K562 (cell line): ENCODE measurements around the gene PCDHB3. TPM values are rescaled to one million over a fixed set of nuclear protein-coding genes. Genes with fewer than 3 reads are reported as not detected.

Source experiments
- ATAC-seq: fragments of 200-7000 bp; cut with Tn5 transposase; 3 replicates; pipeline ENCODE4 v1.9.1; 2020; ENCODE audit warnings: moderate library complexity
- BruUV-seq: library from RNA; stranded (reverse); fragments of 400-500 nt; replicated peaks from 2 replicates; lab custom pipeline; 2021; lab: Mats Ljungman, UMichigan
- CTCF ChIA-PET: fragments of 300-600 bp; formaldehyde crosslinking; extraction: SDS; loops from one replicate; lab custom pipeline; 2021; ENCODE audit warnings: low intra/inter-chr PET ratio; lab: Yijun Ruan, JAX
- POLR2A ChIA-PET: fragments of 300-600, 350-650 bp; sonication (Branson Sonifier 250); formaldehyde crosslinking; extraction: SDS; loops from one replicate; lab custom pipeline; 2021; ENCODE audit warnings: antibody characterized with exemption, inconsistent platforms; lab: Yijun Ruan, JAX
- DNase-seq, 4 experiments: peaks; one replicate each; pipeline versions ENCODE4 v3.0.0 to v3.0.0-alpha.2; 2011 to 2018; ENCODE audit warnings: low spot score in 3 of 4, mixed read lengths in 3 of 4; ENCODE audit errors: extremely low read depth in 1 of 4
- FAIRE-seq: peaks from 2 replicates; lab custom pipeline; 2011; peaks lifted over from hg19 to GRCh38; lab: Jason Lieb, UNC
- H2AFZ ChIP-seq: 2 replicates; pipeline ENCODE4 v1.6.0; 2011; ENCODE audit warnings: low read depth, low read length, control low read depth, inconsistent platforms
- H3K27ac ChIP-seq: fragments of 200-600 bp; 3 replicates; pipeline ENCODE4 v1.8.0; 2011; ENCODE audit warnings: low read depth, mild to moderate bottlenecking, control low read depth, inconsistent platforms, low read length, moderate library complexity, mixed read lengths; ENCODE audit errors: extremely low read depth
- H3K27me3 ChIP-seq, 2 experiments: fragments of 300-600 bp in 1 of 2; 2 replicates in 1 of 2; 3 replicates in 1 of 2; pipeline versions ENCODE4 v1.6.0 to v1.8.0; 2011; ENCODE audit warnings: inconsistent platforms in 2 of 2, low read length in 2 of 2, mild to moderate bottlenecking in 1 of 2, mixed read lengths in 1 of 2, moderate library complexity in 1 of 2; ENCODE audit not compliant: control insufficient read depth in 2 of 2, insufficient read depth in 2 of 2
- H3K36me3 ChIP-seq: fragments of 300-600 bp; 3 replicates; pipeline ENCODE4 v1.8.0; 2011; ENCODE audit warnings: mild to moderate bottlenecking, low read length, inconsistent platforms; ENCODE audit not compliant: control insufficient read depth, insufficient read depth
- H3K4me1 ChIP-seq, 2 experiments: fragments of 200-600 bp in 1 of 2; replicated peaks in 1 of 2; 2 replicates in 1 of 2; 3 replicates in 1 of 2; pipeline versions ENCODE4 v1.5.1 to v1.8.0; 2011; ENCODE audit warnings: inconsistent platforms in 2 of 2, low read length in 2 of 2, mild to moderate bottlenecking in 1 of 2, mixed read lengths in 1 of 2, moderate library complexity in 1 of 2; ENCODE audit not compliant: control insufficient read depth in 2 of 2, insufficient read depth in 2 of 2
- H3K4me2 ChIP-seq: 2 replicates; pipeline ENCODE4 v1.6.1; 2011; ENCODE audit warnings: low read length, control low read depth, inconsistent platforms, mixed read lengths; ENCODE audit not compliant: insufficient read depth
- H3K4me3 ChIP-seq: fragments of 200-600 bp; sonication (generic), shearing (Covaris generic); 2 replicates; pipeline ENCODE4 v1.5.1; 2016; ENCODE audit warnings: control low read depth, inconsistent platforms
- H3K79me2 ChIP-seq: fragments of 200-600 bp; 3 replicates; pipeline ENCODE4 v1.8.0; 2011; ENCODE audit warnings: low read length, inconsistent platforms; ENCODE audit not compliant: control insufficient read depth, insufficient read depth
- H3K9ac ChIP-seq, 2 experiments: 2 replicates each; pipeline versions ENCODE4 v1.6.0 to v1.6.1; 2011; ENCODE audit warnings: low read depth in 2 of 2, low read length in 2 of 2, control low read depth in 1 of 2, inconsistent platforms in 1 of 2, mild to moderate bottlenecking in 1 of 2, mixed read lengths in 1 of 2; ENCODE audit not compliant: insufficient read depth in 1 of 2
- H3K9me1 ChIP-seq: one replicate; pipeline ENCODE4 v1.6.0; 2011; ENCODE audit warnings: inconsistent platforms, mild to moderate bottlenecking, low read length, moderate library complexity; ENCODE audit not compliant: control insufficient read depth, insufficient read depth
- H3K9me3 ChIP-seq: replicated peaks from 2 replicates; pipeline ENCODE4 v1.5.1; 2011; ENCODE audit warnings: low read depth, low read length, inconsistent platforms; ENCODE audit not compliant: control insufficient read depth, insufficient read depth
- H4K20me1 ChIP-seq: replicated peaks from 2 replicates; pipeline ENCODE4 v1.6.1; 2011; ENCODE audit warnings: low read length, inconsistent platforms, mixed read lengths; ENCODE audit not compliant: control insufficient read depth, insufficient read depth
- BRCA1 ChIP-seq, 2 experiments: fragments of 450-650 bp in 1 of 2; sonication (generic) in 1 of 2; formaldehyde crosslinking in 1 of 2; IDR thresholded peaks; 2 replicates each; pipeline versions ENCODE4 v1.5.0 to v1.6.1; 2017 to 2020; ENCODE audit warnings: mild to moderate bottlenecking in 1 of 2, missing genetic modification reagents in 1 of 2
- BRD9 ChIP-seq: fragments of 450-650 bp; IDR thresholded peaks from 2 replicates; pipeline ENCODE4 v1.6.1; 2018; ENCODE audit warnings: low read depth; ENCODE audit not compliant: partially characterized antibody
- CTCF ChIP-seq, 3 experiments: IDR thresholded peaks in 2 of 3; conservative IDR thresholded peaks in 1 of 3; 2 replicates each; pipeline ENCODE4 v1.5.1; 2011 to 2012; ENCODE audit warnings: low read length in 3 of 3, mild to moderate bottlenecking in 3 of 3, control low read depth in 2 of 3, improper control_type of control experiment in 1 of 3, inconsistent platforms in 1 of 3, low read depth in 1 of 3, mixed read lengths in 1 of 3, moderate library complexity in 1 of 3; ENCODE audit not compliant: insufficient read depth in 2 of 3
- KLF6 ChIP-seq: fragments of 250-450 bp; sonication (Bioruptor Pico); IDR thresholded peaks from 2 replicates; pipeline ENCODE4 v1.4.0; 2020; ENCODE audit warnings: mild to moderate bottlenecking, moderate library complexity, borderline replicate concordance
- PCBP2 ChIP-seq: fragments of 200-400 bp; formaldehyde crosslinking; IDR thresholded peaks from 2 replicates; pipeline ENCODE4 v1.6.1; 2018; ENCODE audit warnings: low read length, low read depth, mild to moderate bottlenecking, moderate library complexity; ENCODE audit not compliant: poor library complexity, severe bottlenecking
- RBFOX2 ChIP-seq: fragments of 200-400 bp; formaldehyde crosslinking; IDR thresholded peaks from 2 replicates; pipeline ENCODE4 v1.6.1; 2017; ENCODE audit warnings: low read depth, mild to moderate bottlenecking, low read length, moderate library complexity
- USF2 ChIP-seq: sonication (generic); formaldehyde crosslinking; IDR thresholded peaks from 2 replicates; pipeline ENCODE4 v1.5.0; 2020; ENCODE audit warnings: missing genetic modification reagents
- YBX1 ChIP-seq: fragments of 450-650 bp; IDR thresholded peaks from 2 replicates; pipeline ENCODE4 v1.7.1; 2016; ENCODE audit warnings: mild to moderate bottlenecking
- YY1 ChIP-seq, 3 experiments: IDR thresholded peaks; 2 replicates each; pipeline ENCODE4 v1.6.1; 2011; ENCODE audit warnings: low read length in 2 of 3, mild to moderate bottlenecking in 2 of 3, moderate library complexity in 2 of 3, borderline replicate concordance in 1 of 3, control low read depth in 1 of 3, low read depth in 1 of 3; ENCODE audit not compliant: insufficient read depth in 3 of 3, insufficient replicate concordance in 2 of 3, control insufficient read depth in 1 of 3, insufficient read length in 1 of 3; ENCODE audit errors: extremely low read depth in 1 of 3
- WGBS: fragments of 100-300 bp; shearing (Covaris generic); methylation state at CpG from one replicate; pipeline ENCODE4 v1.1.6; 2016; ENCODE audit warnings: low coverage, mixed read lengths; ENCODE audit not compliant: insufficient coverage; ENCODE audit errors: missing lambda C conversion rate; 5-methylcytosine and 5-hydroxymethylcytosine counted together
- in situ Hi-C: fragments of 300-500 bp; cut with MboI; formaldehyde crosslinking; loops from 4 replicates; pipeline ENCODE4 v1.15.0; 2018; ENCODE audit warnings: inconsistent platforms, mixed read lengths
- intact Hi-C: fragments of 100-400 bp; cut with micrococcal nuclease; formaldehyde crosslinking; loops from 2 replicates; pipeline ENCODE4 v1.14.2; 2022
- polyA plus RNA-seq, 8 experiments: library from polyadenylated mRNA; depleted of rRNA in 4 of 8; stranded (reverse) in 5 of 8; unstranded in 3 of 8; fragments of >200 nt; fragmentation: Nextera tagmentation in 2 of 8; fragmentation: Illumina TruSeq in 1 of 8; extraction: Ambion mirVana in 2 of 8; extraction: Trizol in 1 of 8; gene quantifications; 2 replicates each; pipeline versions ENCODE4 v1.2.1 to v1.2.3, GENCODE V29; 2011 to 2014; ENCODE audit warnings: inconsistent platforms in 1 of 8, missing spikeins in 1 of 8
- total RNA-seq, 7 experiments: library from RNA; depleted of rRNA in 6 of 7; stranded (reverse); fragments of >200 nt in 6 of 7; fragmentation: Illumina TruSeq in 2 of 7; extraction: Trizol in 2 of 7; gene quantifications; 2 replicates each; pipeline versions ENCODE4 v1.2.1 to v1.2.3, GENCODE V29; 2011 to 2021; ENCODE audit warnings: low replicate concordance in 1 of 7

Gene PCDHB3
- total and polyA plus RNA-seq, 9 of the 15 experiments (the other 6 are each of a cell fraction or from before 2014, with no cell fraction given) = not detected

DNA sequence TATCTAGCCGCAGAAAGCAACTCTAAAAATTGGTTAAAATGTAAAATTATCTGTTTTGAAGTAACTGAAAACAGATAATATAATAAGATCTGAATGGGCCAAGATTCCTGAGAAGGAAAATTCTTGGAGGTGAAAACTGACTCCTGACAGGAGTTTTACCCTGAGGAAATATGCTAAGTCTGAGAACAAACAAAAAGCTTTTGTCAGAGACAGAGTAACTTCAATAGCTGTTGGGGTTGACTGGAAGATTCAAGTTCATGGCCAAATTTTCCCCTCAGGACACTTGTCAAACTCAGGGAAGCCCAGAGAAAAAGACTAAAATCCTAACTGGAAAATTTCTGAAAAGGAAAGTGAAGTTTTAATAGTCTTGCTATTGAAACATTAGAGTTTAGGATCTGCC is 27.0 kb downstream of the PCDHB3 start (continued):
- no peak for TF ChIP-seq YBX1
- no peak for TF ChIP-seq BRD9
- no peak for TF ChIP-seq USF2 (CRISPR knock-in tag)
- no peak for TF ChIP-seq BRCA1 (IDR thresholded peaks at IDR 0.05)
- no peak for TF ChIP-seq BRCA1 (CRISPR knock-in tag; IDR thresholded peaks at IDR 0.05)
- TF ChIP-seq RBFOX2 = no peak
- TF ChIP-seq PCBP2 = no peak

DNA sequence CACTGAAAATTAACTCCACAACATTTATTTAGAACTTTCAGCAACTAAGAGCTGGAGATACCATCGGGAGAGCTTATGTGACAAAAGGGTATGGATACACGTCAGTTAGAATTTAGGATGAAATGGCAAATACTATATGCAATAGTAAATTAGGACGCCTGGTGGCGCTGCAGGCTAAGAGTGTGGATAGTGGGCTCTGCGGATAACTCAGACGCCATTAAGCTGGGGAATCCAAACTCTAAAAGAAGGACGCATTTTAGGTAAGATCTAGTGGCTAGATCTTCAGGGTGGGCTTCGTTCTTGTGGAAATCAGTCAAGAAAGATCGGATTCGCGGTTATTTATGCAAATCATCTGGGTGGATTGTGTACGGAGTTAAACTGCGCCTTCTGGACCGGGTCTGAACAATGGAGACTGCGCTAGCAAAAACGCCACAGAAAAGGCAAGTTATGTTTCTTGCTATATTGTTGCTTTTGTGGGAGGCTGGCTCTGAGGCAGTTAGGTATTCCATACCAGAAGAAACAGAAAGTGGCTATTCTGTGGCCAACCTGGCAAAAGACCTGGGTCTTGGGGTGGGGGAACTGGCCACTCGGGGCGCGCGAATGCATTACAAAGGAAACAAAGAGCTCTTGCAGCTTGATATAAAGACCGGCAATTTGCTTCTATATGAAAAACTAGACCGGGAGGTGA is 34.9 kb downstream of the PCDHB3 start, which contains the start of gene PCDHB5:
Gene PCDHB5 (plus strand): TSS at position 177 of the 688 bp plus-strand sequence. CDS start 229 bp downstream, at position 406.
- FAIRE-seq (no peak), DNase-seq (peak; percentile 34 to 49 (median 40)), ATAC-seq (peak; percentile 86)
- Histone ChIP-seq H3K27me3 (peaks cover 0 to 10% of the 10 kb centered on the region in 2 experiments; a peak in 2 of 5 replicates), H3K9me3 (no peaks in the 10 kb centered on the region), H3K27ac (no peak within 1 kb of the TSS), H4K20me1 (no peaks in the 10 kb centered on the region), H3K4me1 (no peaks in the 10 kb centered on the region), H3K4me2 (peak within 1 kb of the TSS; percentile 49), H3K9me1 (no peaks in the 10 kb centered on the region), H3K4me3 (no peak within 1 kb of the TSS; the same call in 1 of the 2 replicates), H3K36me3 (no peaks in the 10 kb centered on the region), H3K79me2 (no peaks in the 10 kb centered on the region), H2AFZ (peak within 1 kb of the TSS; percentile 54), H3K9ac (no peak within 1 kb of the TSS)
- ChIA-PET CTCF (no interaction called here), POLR2A (no interaction called here)
- no TSS peak for BruUV-seq
- in situ Hi-C loops (no loop called here), intact Hi-C loops (no loop called here)
- TF ChIP-seq KLF6 (CRISPR knock-in tag) (no peak), CTCF (IDR thresholded peaks at IDR 0.05 in 2 of 3, conservative IDR thresholded peaks at IDR 0.05 in 1 of 3; ENCODE audit: insufficient read depth in 2 of 3, low read depth in 1 of 3, low read length in 3 of 3) (peak; percentile 61 to 68 (median 65)), YY1 (IDR thresholded peaks at IDR 0.05; ENCODE audit: borderline replicate concordance in 1 of 3, control insufficient read depth in 1 of 3, extremely low read depth in 1 of 3, insufficient read depth in 3 of 3, insufficient read length in 1 of 3, insufficient replicate concordance in 2 of 3, low read depth in 1 of 3, low read length in 2 of 3) (peak in 1 of 3 experiments; percentile 52)
- TF ChIP-seq, all 486 proteins: peak for 2
- 3% methylated on average over 22 of the region's 22 CpGs for WGBS
